ENCODE data around the gene MLPH.

Gene MLPH

GRCh38 chr2:237480556-237480955, 6.5 kb upstream of the MLPH start:
- no peak for DNase-seq (ENCODE audit: low read depth)

DNA sequence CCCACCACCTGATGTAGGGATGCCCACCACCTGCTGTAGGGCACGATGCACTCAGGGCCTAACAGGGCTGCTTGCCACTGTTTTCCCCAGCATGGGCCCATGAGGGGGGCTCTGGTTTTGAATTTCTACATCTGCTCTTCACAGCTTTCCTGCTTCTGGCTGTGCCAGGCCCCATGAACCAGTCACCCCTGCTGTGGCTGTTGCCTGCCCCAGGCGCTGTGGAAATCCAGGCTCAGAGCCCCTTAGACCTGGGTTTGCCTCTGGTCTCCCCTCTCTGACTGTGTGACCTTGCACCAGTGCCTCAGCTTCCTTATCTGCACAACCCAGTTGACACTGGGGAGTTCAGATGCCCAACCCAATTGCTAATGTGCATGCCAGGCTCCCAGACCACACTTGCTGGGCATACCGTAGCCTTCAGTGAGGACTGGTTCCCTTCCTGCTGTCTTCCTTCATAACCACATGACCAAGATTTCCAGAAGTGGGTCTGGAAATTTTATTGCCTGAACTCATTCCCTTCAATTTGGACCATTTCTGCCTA, 6.0 kb upstream of the MLPH start:
- DNase-seq (ENCODE audit: low read depth), result no peak

- no peak for DNase-seq (ENCODE audit: low read depth)
Measured at GRCh38 chr2:237482485-237482884, 4.6 kb upstream of the MLPH start.

- no peak for DNase-seq (ENCODE audit: low read depth)
Measured at GRCh38 chr2:237483018-237483731, 3.9 kb upstream of the MLPH start.

- no peak for DNase-seq (ENCODE audit: low read depth)
Measured at GRCh38 chr2:237485304-237485703, 1.7 kb upstream of the MLPH start.

GRCh38 chr2:237485844-237486243, 1.2 kb upstream of the MLPH start:
- no peak for DNase-seq (ENCODE audit: low read depth)

DNA sequence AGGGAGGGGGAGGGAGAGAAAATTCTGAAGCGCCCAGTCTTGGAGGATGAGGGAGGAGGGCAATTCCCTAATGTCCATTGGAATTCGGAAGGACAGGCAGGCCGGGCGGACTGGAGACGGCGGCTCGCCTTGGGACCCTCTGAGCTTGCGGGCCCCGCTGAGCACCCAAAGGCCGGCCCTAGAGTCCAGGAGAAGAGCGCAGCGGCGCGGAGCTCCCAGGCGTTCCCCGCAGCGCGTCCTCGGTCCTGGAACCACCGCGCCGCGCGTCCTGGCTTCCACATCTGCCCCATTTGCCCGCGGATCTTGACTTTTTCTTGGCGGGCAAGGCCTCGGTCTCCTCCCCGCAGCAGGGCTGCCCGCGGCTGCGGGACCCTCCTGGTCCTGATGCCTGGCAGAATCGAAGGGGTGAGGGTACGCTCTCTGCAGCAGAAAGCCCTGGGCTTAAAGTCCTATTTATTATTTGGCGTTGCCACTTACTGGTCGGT, 675 bp upstream of the MLPH start:
- no peak for DNase-seq (ENCODE audit: low read depth)

GRCh38 chr2:237487496-237487895, 445 bp downstream of the MLPH start:
- DNase-seq (ENCODE audit: low read depth), result no peak

GRCh38 chr2:237488295-237488694, 1.2 kb downstream of the MLPH start:
- no peak for DNase-seq (ENCODE audit: low read depth)

- no peak for DNase-seq (ENCODE audit: low read depth)
Measured at GRCh38 chr2:237488901-237489860, 2.1 kb downstream of the MLPH start.

GRCh38 chr2:237490009-237490711, 3.1 kb downstream of the MLPH start:
- DNase-seq (ENCODE audit: low read depth), result no peak

- no peak for DNase-seq (ENCODE audit: low read depth)
Measured at GRCh38 chr2:237490795-237491194, 3.7 kb downstream of the MLPH start.

DNA sequence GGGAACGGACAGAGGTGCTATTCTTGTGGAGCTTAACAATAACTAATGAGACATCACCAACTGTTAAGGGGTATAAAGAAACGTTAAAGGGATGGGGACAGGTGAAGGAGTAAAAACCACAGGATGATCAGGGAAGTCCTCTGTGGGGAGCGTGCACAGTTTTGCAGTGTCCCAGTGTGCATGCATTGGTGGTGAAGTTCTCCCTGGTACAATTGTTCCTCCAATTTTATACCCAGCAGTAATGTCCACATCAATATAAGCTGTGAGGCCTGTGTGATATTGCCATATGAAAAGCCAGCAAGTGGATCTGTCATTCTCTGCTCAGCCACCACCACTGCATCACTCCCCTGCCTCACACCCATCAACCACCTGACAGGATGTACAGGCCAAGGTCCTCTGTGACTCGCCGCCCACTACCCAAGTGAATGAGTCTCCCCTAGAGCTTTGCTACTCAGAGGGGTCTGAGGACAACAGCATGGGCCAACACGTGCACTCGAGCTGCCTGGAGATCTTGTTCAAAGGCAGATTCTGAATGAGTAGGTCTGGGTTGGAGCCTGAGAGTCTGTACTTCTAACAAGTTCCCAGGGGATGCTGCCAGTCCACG, 4.6 kb downstream of the MLPH start:
- no peak for DNase-seq (ENCODE audit: low read depth)

DNA sequence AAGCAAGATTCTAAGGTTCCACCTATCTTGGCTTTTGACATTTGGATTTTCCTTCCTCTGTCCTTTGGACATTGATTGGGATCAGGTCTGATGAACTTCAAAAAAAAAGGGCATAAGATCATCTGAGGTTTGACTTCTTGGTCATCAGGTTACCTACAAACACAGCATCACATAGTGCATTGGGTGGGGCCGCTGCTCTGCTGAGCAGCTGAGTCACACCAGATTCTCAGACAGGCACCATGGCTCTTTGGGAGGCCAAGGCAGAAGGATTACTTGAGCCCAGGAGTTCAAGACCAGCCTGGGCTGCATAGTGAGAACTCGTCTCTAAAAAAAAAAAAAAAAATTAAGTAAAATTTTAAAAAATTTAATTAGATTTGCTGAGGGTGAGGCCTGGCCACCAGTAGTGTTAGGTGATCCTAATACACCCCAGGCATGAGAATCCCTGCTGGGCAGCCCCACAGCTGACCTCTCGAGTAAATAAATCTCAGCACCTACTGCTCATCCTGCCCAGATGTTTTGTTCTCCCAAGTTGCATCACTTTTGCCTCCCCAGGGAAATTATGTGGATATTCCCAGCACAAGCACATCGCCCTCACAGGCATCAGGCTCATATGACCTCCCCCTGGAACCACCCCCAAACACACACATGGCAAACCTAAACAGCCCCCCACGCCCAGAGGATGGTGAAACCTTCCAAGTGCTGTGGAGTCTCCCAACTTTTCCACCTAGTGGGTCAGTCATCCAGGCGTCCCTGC, 5.3 kb downstream of the MLPH start:
- no peak for DNase-seq (ENCODE audit: low read depth)

DNA sequence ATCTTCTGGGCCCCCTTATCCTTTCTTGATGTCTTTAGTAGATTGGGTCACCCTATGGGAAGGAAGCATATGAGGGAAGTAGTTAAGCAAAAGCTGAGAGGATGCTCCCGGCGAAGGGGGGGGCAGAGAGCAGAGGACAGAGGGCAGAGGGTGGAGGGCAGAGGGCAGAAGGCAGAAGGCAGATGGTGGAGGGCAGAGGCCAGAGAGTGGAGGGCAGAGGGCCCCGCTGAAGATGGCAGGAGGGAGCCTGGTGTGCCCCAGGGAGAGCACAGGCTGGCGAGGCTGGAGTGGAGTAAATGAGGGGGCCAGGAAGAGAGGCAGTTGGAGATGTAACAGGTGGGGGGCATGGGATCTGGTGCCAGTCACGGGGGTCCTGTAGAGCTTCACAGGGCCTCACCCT, 7.0 kb downstream of the MLPH start:
- DNase-seq (ENCODE audit: low read depth), result no peak

DNA sequence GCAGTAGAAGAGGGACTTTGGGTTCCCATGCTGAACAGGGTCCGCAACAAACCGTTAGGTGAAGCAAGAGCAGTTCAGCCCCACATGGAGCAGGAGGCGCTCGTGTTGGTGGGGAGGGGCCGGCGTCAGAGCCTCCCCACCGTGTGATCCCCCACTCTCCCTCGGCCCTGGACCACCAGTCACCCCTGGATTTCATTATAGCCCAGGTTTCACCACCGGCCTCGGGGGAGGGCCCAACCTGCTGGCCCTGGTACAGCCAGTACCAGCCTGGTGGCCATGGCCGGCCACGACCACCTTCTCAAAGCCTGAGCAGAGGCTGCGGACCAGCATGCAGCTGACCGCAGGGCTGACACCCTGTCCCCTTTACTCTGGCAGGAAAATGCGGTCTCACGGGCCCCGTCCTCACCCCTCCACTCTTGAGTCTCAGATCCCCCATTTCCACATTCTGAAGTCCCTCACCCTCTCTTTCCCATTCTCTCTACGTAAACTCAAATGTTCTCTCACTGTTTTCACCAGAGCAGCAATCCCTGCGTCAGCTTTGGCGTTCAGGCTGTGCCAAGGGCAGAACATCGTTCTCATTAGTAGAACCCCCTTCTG, 8.6 kb downstream of the MLPH start:
- no peak for DNase-seq (ENCODE audit: low read depth)

- no peak for DNase-seq (ENCODE audit: low read depth)
Measured at GRCh38 chr2:237496428-237496827, 9.4 kb downstream of the MLPH start.

GRCh38 chr2:237497009-237497837, 10.2 kb downstream of the MLPH start:
- DNase-seq (ENCODE audit: low read depth), result no peak

DNA sequence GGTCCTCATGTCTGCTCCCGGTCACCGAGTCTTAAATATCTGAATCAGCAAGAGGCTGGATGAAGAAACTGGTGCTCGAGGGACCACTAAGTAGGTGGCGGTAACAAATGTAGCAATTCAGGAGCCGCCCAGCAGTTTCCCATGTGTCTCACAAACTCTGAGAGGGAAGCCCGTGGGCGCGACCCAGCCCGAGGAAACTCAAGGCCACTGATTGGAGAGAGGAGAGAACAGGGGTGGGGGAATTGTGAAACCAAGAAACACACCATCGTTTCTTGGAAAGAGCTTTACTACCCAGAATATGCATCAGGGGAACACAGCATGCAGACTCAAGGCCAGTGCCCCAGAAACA, 10.8 kb downstream of the MLPH start:
- no peak for DNase-seq (ENCODE audit: low read depth)

DNA sequence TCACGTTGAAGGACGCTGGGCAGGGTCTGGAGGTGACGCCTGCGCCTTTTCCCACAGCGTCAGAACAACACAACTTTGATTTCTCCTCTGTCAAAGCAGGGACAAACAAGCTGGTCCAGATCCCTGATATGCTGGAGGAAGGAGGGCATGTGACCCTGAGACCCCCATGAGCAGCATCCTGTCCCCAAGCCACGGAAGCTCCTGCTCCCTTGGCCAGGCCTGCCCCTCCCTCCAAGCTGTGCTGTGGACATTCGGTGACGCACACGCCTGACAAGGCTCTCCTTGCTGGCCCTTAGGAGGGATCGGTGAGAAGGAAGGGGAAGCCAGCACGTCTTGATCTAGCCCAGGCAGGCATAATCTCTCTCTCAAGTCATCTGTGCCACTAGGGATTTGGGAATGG, 11.3 kb downstream of the MLPH start:
- DNase-seq (ENCODE audit: low read depth), result no peak

Measured in GM04503 (cell line).